Tibial nerve (tissue), 4 donors: ENCODE results near the gene NIPBL. TPM values are rescaled to one million over a fixed set of nuclear protein-coding genes. Genes with fewer than 3 reads are reported as not detected.

Experiments
- DNase-seq, 2 donors: peaks; one replicate each; pipeline ENCODE4 v3.0.0-alpha.2; 2019; ENCODE audit warnings: low spot score in 2 of 2
- H3K27ac ChIP-seq, 4 donors: fragments of 200-600 bp; sonication (generic) in 3 of 4; one replicate each; pipeline ENCODE4 v1.5.1; 2017 to 2019; ENCODE audit warnings: mild to moderate bottlenecking in 1 of 4
- H3K27me3 ChIP-seq, 2 donors: fragments of 200-600 bp; sonication (generic) in 1 of 2; one replicate each; pipeline versions ENCODE4 v1.5.1 to v1.6.0; 2017 to 2019
- H3K36me3 ChIP-seq, 3 donors: fragments of 200-600 bp; sonication (generic); one replicate each; pipeline ENCODE4 v1.5.1; 2018 to 2019
- H3K4me1 ChIP-seq, 4 donors: fragments of 200-600 bp; sonication (generic) in 3 of 4; one replicate each; pipeline ENCODE4 v1.5.1; 2017 to 2019
- H3K4me3 ChIP-seq, 4 donors: fragments of 200-600 bp; sonication (generic) in 3 of 4; one replicate each; pipeline ENCODE4 v1.5.1; 2017 to 2019; ENCODE audit warnings: mild to moderate bottlenecking in 1 of 4, moderate library complexity in 1 of 4
- H3K9me3 ChIP-seq, 4 donors: fragments of 200-600 bp; sonication (generic) in 3 of 4; one replicate each; pipeline ENCODE4 v1.5.1; 2017 to 2019
- EP300 ChIP-seq, 2 donors: sonication (generic); formaldehyde crosslinking; IDR thresholded peaks; one replicate each; pipeline ENCODE4 v1.6.1; 2017; ENCODE audit warnings: antibody characterized with exemption in 2 of 2, mild to moderate bottlenecking in 1 of 2
- POLR2A ChIP-seq, 2 donors: fragments of 450-650 bp; IDR thresholded peaks; one replicate each; pipeline ENCODE4 v1.6.1; 2017; ENCODE audit warnings: antibody characterized with exemption in 2 of 2, mild to moderate bottlenecking in 2 of 2, moderate library complexity in 2 of 2
- whole genome bisulfite sequencing, 2 donors: methylation state at CpG; one replicate each; pipeline ENCODE4 v1.1.5; 2018; 5-methylcytosine and 5-hydroxymethylcytosine counted together
- total RNA-seq, 4 donors: library from RNA; depleted of rRNA; stranded (reverse); fragments of >200 nt; gene quantifications; one replicate each; pipeline ENCODE4 v1.1.0, GENCODE V29; 2016
- TF ChIP-seq, protein P1 (sequence below), 5 experiments: fragments of 200-600 bp in 3 of 5; fragments of 450-650 bp in 2 of 5; sonication (generic) in 3 of 5; IDR thresholded peaks; one replicate each; pipeline ENCODE4 v1.5.1; 2016 to 2019; ENCODE audit warnings: antibody characterized with exemption in 5 of 5, mild to moderate bottlenecking in 3 of 5, moderate library complexity in 2 of 5

The NIPBL gene
- total RNA-seq, 4 donors from 2014 or later, result 53.4 to 64.5 (median 59.4) TPM

DNA sequence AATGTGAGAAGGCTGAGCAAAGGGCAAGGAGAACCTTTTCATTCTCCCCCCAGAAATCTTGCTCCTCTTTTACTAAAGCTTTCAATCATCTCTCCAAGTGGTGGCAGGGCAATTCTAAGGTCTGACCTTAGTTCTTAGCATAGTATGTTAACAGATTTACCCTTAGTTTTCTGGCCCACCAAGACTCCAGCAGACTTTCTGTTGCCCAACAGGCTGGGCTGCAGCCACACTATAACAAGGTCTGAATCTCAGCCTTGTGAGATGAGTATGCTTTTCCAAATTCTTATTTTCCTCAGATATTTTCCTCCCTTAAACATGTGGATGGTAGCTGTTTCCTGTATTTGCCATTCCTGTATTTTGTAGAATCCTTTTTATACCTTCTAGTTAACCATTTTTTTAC, 69.5 kb downstream of the NIPBL start:
- H3K27me3 ChIP-seq, result no peaks in the 10 kb centered on the region
- peaks cover 3 to 85% (median 17%) of the 10 kb centered on the region in 4 donors for H3K4me1 ChIP-seq
- no peaks in the 10 kb centered on the region for H3K9me3 ChIP-seq
- H3K4me3 ChIP-seq, result no peak overlapping the region
- H3K27ac ChIP-seq, result no peak overlapping the region
- H3K36me3 ChIP-seq, result no peaks in the 10 kb centered on the region
- DNase-seq, result no peak
- TF ChIP-seq POLR2A (IDR thresholded peaks at IDR 0.05) (no peak), EP300 (IDR thresholded peaks at IDR 0.05) (no peak)

- no peak for DNase-seq
- Histone ChIP-seq H3K36me3 (no peaks in the 10 kb centered on the region), H3K4me1 (peaks cover 5 to 91% (median 24%) of the 10 kb centered on the region in 4 donors), H3K27me3 (no peaks in the 10 kb centered on the region), H3K27ac (no peak overlapping the region), H3K4me3 (no peak overlapping the region), H3K9me3 (no peaks in the 10 kb centered on the region)
- TF ChIP-seq, protein P1, sequence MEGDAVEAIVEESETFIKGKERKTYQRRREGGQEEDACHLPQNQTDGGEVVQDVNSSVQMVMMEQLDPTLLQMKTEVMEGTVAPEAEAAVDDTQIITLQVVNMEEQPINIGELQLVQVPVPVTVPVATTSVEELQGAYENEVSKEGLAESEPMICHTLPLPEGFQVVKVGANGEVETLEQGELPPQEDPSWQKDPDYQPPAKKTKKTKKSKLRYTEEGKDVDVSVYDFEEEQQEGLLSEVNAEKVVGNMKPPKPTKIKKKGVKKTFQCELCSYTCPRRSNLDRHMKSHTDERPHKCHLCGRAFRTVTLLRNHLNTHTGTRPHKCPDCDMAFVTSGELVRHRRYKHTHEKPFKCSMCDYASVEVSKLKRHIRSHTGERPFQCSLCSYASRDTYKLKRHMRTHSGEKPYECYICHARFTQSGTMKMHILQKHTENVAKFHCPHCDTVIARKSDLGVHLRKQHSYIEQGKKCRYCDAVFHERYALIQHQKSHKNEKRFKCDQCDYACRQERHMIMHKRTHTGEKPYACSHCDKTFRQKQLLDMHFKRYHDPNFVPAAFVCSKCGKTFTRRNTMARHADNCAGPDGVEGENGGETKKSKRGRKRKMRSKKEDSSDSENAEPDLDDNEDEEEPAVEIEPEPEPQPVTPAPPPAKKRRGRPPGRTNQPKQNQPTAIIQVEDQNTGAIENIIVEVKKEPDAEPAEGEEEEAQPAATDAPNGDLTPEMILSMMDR (IDR thresholded peaks at IDR 0.05), result no peak
- TF ChIP-seq POLR2A (IDR thresholded peaks at IDR 0.05) (no peak), EP300 (IDR thresholded peaks at IDR 0.05) (no peak)
These were observed 71.5 kb downstream of the NIPBL start for GRCh38 chr5:36948041-36948440.

DNA sequence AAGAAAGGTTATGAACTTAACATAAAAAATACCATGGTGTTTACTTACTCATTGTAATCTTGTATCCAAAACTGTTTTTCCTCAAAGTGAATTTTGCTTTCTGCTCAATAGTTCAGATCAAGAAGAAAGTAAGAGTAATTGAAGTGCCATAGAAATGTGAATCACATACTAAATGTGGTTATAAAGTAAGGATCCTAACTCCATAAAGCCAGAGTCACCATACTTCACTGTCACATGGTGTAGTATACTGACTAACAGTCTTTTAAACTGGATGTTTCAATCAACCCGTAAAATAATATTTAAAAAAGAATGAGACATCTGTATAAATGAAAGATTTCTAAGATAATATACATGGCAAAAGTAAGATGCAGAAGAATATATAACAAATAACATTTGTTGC, 72.1 kb downstream of the NIPBL start:
- no peaks in the 10 kb centered on the region for H3K27me3 ChIP-seq
- H3K36me3 ChIP-seq, result no peaks in the 10 kb centered on the region
- DNase-seq, result no peak
- 79 to 88% methylated on average over 1 of the region's 1 CpG for whole genome bisulfite sequencing, 2 donors
- peaks cover 5 to 91% (median 24%) of the 10 kb centered on the region in 4 donors for H3K4me1 ChIP-seq
- H3K27ac ChIP-seq, result no peak overlapping the region
- H3K4me3 ChIP-seq, result no peak overlapping the region
- no peaks in the 10 kb centered on the region for H3K9me3 ChIP-seq
- TF ChIP-seq, protein P1 (IDR thresholded peaks at IDR 0.05), result no peak
- no peak for TF ChIP-seq EP300 (IDR thresholded peaks at IDR 0.05)
- TF ChIP-seq POLR2A (IDR thresholded peaks at IDR 0.05), result no peak

DNA sequence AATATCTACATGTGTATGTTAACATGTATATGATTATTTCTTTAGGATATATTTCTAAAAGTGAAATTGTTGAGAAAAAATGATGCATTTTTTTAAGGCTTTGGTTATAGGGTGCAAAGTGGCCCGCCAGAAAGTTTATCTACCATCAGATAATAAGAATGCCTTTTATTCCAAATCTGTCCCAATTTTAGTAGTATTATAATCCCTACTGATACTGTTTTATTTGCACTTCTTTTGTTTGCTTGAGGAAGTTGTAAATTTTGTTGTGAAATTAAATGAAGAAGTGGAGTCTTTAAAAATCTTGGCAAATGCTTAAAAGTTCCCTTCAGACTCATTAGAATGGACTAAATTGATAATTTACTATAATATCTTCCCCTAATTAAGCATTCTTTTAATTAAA, 73.0 kb downstream of the NIPBL start:
- H3K27me3 ChIP-seq, result no peaks in the 10 kb centered on the region
- peaks cover 5 to 88% (median 24%) of the 10 kb centered on the region in 4 donors for H3K4me1 ChIP-seq
- H3K27ac ChIP-seq, result no peak overlapping the region
- WGBS, 2 donors, result 89 to 91% methylated on average over 1 of the region's 1 CpG
- no peak overlapping the region for H3K4me3 ChIP-seq
- no peaks in the 10 kb centered on the region for H3K36me3 ChIP-seq
- no peaks in the 10 kb centered on the region for H3K9me3 ChIP-seq
- TF ChIP-seq, protein P1 (IDR thresholded peaks at IDR 0.05), result no peak
- no peak for TF ChIP-seq EP300 (IDR thresholded peaks at IDR 0.05)
- TF ChIP-seq POLR2A (IDR thresholded peaks at IDR 0.05), result no peak
- no peak for DNase-seq

DNA sequence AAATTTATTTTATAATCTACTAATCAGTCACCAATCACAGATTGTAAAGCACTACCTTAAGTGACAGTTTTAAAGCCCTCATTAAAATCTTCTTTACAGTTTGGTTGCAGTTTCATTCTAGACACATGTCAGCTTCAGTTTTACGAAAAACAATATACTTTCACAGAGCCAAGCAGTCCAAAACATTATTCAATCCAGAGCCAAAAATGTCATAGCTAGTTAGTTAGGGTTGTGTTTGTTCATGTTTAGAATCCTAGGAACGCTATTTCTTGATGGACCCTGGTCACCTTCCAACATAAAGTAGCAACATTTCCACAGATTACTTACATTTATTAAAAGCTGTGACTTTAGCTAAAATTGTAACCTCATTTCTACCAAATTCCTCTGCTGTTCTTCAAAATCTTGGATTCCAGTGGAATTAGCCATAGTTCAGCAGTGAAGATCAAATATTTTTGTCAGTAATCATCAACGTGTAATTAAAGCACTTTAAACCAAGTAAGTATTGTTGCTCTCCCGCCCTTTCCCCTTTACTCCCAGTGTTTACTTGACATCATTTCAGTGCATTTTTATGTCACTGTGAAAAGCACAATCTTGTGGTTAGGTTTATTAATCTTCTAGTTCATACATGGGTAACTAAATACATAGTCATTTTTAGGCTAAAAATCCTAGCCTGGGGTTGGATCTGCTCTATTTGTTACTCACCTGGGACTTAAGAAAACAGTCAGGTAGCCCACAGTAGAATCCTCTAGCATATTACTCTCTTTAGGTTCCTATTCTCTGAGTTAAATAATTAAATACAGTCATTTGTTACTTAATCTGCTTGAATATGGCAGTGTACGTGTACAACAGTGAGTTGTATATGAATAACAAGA, 74.3 kb downstream of the NIPBL start:
- Histone ChIP-seq H3K36me3 (peaks cover 0 to 7% (median 0%) of the 10 kb centered on the region in 3 donors), H3K4me1 (peaks cover 3 to 78% (median 21%) of the 10 kb centered on the region in 4 donors), H3K9me3 (no peaks in the 10 kb centered on the region), H3K27me3 (no peaks in the 10 kb centered on the region), H3K4me3 (no peak overlapping the region), H3K27ac (no peak overlapping the region)
- TF ChIP-seq POLR2A (IDR thresholded peaks at IDR 0.05) (no peak), EP300 (IDR thresholded peaks at IDR 0.05) (no peak)
- TF ChIP-seq, protein P1 (IDR thresholded peaks at IDR 0.05), result no peak
- 40 to 46% methylated on average over 5 of the region's 5 CpGs for WGBS, 2 donors
- DNase-seq, result no peak
